GM19395 (cell line): ENCODE results near the gene CAGE1.

Experiments
- ATAC-seq: cut with Tn5 transposase; IDR thresholded peaks from one replicate; pipeline ENCODE4 v1.9.1; 2021; ENCODE audit warnings: mild to moderate bottlenecking, moderate library complexity; ENCODE audit not compliant: unreplicated experiment

Gene CAGE1

DNA sequence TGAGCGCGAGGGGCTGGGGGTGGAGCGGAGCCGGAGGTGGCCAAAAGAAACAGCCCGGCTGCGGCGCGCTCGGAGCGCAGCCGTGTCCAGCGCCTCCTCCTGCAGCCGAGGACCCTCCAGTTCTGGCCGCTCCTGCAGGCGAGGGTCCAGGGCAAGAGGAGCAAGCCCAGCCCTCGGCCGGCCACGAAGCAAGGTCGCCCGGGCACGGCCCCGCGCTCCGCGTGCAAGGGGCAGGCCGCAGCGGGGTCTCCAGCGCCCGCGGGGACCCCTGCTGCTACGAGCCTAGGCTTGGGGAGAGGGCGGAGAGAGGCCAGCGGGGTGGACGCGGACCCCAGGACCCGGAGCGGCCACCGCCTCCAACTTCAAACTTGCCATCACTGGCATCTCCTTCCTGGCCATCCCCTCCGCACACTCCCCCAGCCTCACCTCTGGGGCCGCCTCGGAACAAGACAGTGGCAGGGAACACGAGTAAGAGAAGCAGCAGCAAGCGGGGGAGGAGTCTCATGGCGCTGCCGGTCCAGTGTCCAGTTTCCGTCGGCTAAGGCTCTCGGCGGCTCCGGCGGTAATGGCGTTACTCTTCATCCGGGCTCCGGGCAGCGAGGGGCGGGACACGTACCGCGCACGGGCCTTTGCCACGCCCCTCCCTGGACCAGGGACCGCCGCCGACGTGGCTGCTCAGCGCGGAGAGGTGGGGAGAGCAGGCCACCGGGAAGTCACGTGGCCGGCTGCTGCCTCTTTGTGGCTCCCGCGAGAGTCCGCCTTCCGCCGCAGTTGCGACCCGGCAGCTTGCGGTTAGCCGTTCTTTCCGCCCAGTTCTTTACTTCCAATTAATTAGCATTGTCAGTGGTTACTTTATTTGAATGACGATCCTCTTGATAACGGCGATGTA, 76.7 kb downstream of the CAGE1 start, which contains the start of gene SSR1:
TSS of gene SSR1 (minus strand) at position 584 of the 889 bp plus-strand sequence. CDS start at position 505, 79 bp downstream.
- peak; percentile 96 for ATAC-seq

DNA sequence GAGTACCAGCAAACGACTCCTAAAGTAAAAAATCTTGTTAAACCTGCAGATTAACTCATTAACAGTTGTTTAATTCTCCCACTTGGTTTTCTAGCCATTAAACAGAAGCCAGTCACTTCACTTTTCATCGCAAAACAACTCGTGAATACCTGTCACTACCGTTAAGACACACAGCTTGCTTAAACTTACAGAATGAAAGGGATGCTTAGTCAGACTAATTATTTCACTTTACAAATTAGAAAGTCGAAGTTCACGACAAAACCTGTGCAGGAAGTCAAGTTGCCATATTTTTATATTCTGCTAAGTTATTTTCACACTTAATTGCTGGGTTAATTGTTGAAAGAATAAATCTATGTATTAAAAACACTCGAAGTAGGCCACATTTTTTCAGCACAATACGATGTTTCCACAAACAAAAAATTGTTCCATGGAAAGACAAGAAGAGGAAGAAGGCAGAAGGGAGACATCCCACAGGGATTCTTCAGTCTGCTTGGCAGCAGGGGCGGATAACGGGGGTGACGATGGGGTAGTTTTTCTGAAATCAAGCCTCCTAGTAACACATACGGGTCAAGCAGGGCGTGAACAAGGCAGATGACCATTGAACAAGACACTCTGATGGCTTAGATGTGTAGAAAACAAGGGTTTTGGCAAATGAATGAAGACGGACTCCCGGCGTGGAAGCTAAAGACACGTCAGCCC, 77.5 kb downstream of the CAGE1 start:
- ATAC-seq = peak; percentile 2

DNA sequence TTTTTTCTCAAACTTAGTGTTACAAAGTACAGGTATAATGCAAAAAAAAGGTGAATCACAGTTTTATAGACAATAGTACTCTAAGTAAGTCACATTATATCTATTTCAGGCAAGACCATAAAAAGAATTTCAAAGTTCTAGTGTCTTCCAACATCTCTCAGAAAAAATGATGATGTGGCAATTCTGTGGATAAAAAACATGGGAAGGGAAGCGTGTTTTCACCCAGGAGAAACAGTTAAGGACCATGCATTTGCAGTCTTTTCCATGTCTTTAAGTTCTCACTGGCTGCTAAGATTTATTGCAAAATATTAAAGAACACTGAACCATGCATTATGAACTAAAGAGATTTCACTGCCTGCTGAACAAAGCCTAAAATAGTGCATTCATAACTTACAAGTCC, 78.4 kb downstream of the CAGE1 start:
- no peak for ATAC-seq

DNA sequence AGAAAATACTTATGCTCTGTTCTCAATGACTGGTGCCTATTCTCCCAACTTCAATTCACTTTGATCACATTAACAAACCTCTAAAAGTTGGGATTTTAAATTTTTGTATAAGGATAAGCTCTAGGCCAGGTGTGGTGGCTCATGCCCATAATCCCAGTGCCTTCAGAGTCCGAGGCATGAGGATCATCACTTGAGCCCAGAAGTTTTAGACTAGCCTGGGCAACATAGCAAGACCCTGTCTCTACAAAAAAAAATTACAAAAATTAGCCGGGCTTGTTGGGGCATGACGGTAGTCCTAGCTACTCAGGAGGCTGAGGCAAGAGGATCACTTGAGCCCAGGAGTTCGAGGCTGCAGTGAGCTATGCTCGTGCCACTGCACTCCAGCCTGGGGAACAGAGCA, 80.5 kb downstream of the CAGE1 start:
- no peak for ATAC-seq

DNA sequence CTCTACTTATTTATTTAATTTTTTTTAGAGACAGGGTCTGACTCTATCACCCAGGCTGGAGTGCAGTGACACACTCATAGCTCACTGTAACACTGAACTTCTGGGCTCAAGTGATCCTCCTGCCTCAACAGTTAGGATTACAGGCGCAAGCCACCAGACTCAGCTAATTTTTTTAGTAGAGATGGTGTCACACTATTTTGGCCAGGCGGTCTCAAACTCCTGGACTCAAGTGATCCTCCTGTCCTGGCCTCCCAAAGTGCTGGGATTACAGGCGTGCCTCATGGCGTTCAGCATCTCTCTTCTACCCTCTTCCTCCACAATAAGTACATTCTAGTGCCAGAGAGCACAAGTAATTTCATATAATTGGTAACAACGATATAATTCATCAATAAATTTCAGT, 82.0 kb downstream of the CAGE1 start:
- ATAC-seq = no peak

DNA sequence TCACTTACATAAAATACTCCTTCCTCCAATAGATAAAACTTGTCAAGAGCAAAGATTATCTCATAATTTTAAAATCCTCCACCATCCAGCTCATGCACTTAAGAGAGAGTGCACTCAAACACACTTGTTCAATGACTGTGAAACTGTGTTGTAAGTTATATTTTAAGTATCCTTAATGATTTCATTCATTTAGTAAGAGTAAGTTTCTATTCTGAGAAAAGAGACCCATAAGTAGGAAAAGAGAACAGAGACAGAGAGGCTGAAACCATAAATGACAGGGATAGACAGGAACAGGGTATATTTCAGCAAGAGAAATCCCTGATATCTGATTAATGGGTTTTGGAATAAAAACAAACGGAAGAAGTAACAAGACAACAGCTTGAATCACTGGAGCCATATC, 84.7 kb downstream of the CAGE1 start:
- no peak for ATAC-seq

DNA sequence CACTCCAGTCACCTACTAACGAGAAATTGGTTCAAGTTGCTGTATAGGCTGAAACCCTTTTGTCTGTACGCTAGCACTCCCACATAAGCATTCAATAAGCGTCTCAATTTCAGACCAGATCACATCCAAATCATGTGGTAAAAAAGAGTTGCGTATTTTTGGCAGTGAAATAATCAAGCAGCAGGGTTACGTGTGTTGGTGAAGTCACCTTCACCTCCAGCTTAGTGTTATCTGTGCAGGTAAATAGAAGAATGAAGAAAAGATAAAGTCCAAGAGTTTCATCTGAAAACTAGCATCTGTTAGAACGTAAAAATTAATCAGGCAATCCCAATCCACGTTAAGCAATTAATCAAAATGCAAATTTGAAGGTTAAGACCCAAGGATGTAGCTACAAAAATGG, 87.8 kb downstream of the CAGE1 start:
- no peak for ATAC-seq

DNA sequence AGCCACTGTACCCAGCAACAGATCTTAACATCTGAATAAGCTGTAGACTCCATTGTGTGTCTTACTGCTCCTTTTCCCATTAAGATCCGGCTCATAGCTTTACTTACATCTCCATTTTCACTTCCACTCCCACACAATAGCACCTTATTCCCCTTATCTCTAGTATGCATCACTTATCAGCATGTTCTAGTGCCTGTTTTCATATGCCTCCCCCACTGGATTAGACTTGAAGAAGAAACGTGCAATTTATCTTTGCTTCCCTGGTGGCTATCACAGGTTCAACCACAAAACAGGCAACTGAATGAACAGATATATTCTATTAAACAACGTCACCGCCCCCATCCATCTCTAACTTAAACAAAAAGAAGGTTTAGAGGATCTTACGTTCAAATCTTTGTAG, 88.6 kb downstream of the CAGE1 start:
- no peak for ATAC-seq

DNA sequence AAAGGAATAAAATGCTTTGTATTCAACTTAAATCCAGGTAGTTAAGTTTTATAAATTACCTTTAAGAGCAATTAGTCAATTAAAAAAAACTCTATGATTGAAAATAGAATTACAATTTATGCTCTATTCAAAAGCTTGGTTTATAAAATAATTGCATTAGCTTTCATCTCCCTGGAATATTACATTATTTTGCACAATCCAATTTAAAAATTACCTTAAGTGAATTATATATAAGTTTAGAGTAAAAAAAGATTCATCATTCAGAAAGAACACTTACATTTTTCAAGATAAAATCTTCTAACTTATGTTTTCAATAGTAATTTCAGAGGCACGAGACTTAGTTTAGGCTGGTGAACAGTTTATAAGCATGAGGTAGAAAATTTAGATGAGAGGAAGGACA, 91.4 kb downstream of the CAGE1 start:
- no peak for ATAC-seq

DNA sequence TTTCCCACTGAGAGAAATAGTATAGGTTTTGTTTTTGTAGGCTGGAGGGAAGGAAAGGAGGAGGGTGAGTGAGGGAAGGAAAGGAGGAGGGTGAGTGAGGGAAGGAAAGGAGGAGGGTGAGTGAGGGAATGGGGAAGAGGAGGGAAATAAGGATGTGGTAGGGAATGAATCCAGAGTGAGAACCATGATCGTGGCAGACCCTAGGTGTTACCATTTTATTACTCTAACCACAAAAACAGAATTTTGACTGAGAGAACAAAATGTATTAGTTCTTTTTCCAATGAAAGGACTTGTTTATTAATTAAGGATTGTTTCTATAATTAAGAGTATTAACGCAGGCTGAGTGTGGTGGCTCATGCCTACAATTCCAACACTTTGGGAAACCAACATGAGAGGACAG, 92.9 kb downstream of the CAGE1 start:
- no peak for ATAC-seq

DNA sequence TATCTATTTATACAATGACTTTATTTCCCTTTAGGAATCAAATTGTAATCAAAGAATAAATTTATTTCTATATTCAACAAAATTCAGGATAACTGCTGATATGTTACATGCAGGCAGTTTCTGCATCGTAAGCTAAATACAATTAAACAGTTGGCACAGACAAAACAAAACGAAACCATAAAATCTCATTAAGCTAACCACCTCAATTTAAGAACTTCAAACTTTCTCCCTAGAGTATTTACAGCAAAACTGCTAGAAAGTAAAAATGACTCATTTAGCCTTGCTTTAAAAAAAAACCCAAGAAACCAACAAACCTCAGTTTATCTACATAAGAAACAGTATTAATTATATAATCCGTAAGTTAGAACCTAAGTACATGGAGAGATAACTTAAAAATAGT, 93.6 kb downstream of the CAGE1 start:
- no peak for ATAC-seq

DNA sequence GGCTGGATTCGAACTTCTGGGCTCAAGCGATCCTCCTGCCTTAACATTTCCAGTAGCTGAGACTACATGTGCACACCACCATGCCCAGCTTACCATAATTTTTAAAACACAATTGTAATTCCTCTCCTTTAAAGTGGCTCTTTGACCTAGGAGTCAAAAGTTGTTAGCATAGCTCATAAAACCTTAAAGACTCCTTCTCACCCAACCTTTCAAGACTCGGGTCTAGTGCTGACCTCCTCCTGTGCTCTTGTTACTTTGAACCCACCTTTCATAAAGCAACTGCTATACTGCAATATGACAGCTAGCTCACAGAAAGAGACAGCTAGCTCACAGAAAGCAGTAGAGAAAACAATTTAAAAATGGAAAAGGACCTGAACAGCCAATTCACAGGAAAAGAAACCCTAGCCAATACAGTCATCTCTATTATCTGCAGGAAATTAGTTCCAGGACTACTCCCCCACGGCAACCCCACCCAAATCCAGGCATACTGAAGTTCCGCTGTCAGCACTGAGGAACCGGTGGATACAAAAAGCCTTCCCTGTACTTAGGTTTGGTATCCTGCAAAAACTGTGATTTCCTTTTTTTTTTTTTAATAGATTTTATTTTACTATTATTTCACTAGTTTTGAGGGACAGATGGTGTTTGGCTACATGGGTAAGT, 96.8 kb downstream of the CAGE1 start:
- ATAC-seq = no peak

DNA sequence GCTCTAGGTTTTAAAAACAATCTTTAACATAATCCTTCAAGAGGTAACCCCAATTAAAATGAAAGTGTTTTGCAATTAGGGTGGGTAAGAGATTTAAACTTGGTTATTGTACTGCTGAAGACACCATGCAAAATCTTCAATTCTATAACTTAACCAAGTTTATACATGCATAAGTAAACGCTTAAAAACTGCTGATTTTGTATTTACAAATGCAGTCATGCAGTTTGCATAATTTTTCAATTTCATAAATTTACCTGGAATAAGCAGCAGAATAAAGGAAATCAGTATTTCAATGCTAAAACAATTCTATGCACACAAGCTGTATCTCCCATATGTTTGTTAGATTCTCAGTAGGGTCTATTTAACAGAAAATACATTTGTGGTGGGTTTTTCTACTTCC, 99.5 kb downstream of the CAGE1 start:
- no peak for ATAC-seq

DNA sequence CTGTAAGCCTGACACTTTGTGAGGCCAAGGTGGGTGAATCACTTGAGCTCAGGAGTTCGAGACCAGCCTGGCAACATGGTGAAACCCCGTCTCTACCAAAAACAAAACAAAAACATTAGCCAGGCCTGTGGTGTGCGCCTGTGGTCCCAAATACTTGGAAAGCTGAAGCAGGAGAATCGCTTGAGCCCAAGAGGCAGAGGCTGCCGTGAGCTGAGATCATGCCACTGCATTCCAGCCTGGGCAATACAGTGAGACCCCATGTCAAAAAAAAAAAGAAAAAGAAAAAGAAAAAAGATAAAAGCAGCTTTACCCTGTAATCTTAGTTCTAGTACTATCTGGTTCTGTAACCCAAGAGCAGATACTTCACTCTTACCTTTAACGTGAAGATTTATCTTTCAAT, 104.1 kb downstream of the CAGE1 start:
- ATAC-seq = no peak

DNA sequence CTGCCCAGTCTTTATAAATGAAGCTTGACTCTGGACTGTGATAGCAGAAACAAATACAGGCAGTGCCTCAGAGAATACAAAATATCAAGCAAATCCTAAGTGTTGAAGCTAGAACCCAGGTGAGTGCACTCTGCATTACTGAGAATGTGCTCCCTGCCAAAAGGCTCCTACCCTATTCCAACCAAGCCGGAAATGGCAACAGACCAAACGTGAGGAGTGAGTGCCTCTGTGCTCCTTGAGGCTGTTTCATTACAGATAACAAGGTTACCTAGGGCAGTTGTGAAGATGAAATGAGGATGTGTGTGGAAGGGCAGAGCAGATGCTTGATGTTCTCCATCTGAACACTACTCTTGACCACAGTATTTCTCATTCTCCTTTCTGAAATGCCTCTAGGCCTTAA, 105.9 kb downstream of the CAGE1 start:
- ATAC-seq = no peak

DNA sequence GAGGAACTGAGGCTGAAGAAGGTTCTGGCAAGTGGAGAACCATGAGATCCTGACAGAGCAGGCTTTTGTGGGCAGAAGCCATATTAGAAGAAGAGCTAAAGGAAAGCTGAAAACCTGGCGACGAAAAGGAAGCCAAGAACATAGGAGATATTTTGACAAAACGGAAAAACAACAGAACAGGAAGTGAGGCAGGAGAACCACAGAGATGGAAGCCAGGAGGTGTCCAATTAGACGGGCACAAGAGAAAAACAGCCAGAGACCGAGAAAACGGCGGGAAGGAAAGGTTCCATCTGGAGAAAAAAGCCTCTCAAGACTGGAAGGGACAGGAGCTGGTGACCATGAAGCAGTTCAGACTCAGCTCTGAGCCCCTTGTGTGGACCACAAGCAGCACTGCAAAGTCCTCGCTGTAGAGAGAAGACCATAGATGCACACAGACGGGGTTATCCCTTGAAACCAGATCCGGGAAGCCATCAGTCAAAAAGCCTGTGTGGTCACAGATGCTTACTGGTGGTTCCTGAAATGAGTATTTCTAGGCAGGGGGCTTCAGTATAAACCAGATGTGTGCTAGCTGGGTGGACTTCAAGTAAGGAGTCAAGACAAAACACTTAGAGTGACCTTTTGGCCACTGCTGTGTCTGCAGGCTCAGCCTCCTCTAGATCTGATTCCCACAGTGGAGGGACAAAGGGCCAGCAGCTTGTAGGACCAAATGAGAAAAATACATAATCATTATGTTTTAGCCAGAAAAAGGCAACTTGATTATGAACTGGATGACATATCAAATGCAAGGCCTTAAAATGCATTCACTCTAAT, 107.2 kb downstream of the CAGE1 start:
- peak; percentile 33 for ATAC-seq
